HL-60 (cell line): ENCODE data around the gene MUC6.

Source experiments
- DNase-seq, 2 experiments: peaks; one replicate each; pipeline ENCODE4 v3.0.0-alpha.2; 2010 to 2020; ENCODE audit warnings: low read depth in 1 of 2, low spot score in 1 of 2
- H3K27ac ChIP-seq: fragments of 250-450 bp; sonication (Bioruptor Pico); replicated peaks from 2 replicates; pipeline ENCODE4 v1.5.1; 2020; ENCODE audit warnings: mild to moderate bottlenecking, moderate library complexity
- H3K27me3 ChIP-seq: fragments of 250-450 bp; sonication (Bioruptor Pico); 2 replicates; pipeline ENCODE4 v1.5.1; 2021; ENCODE audit warnings: mild to moderate bottlenecking, moderate library complexity; ENCODE audit not compliant: insufficient read depth, poor library complexity, severe bottlenecking
- H3K4me3 ChIP-seq: replicated peaks from 2 replicates; pipeline ENCODE4 v1.5.1; 2011; ENCODE audit warnings: mild to moderate bottlenecking, control low read depth, low read length; ENCODE audit not compliant: insufficient read depth
- GABPA ChIP-seq: IDR thresholded peaks from 2 replicates; pipeline ENCODE4 v1.6.1; 2012; ENCODE audit warnings: low read depth
- POLR2AphosphoS5 ChIP-seq: IDR thresholded peaks from 2 replicates; pipeline ENCODE4 v1.6.1; 2012; ENCODE audit warnings: low read depth
- SPI1 ChIP-seq: IDR thresholded peaks from 2 replicates; pipeline ENCODE4 v1.6.1; 2012; ENCODE audit warnings: low read depth, mild to moderate bottlenecking, borderline replicate concordance
- TF ChIP-seq, protein P1 (sequence below): IDR thresholded peaks from 2 replicates; pipeline ENCODE4 v1.6.1; 2012; ENCODE audit warnings: low read depth; ENCODE audit not compliant: insufficient replicate concordance
- TF ChIP-seq, protein P2 (sequence below): IDR thresholded peaks from one replicate; pipeline ENCODE4 v1.5.1; 2011; ENCODE audit warnings: low read length, control low read depth, inconsistent platforms; ENCODE audit not compliant: insufficient read depth

The MUC6 gene

DNA sequence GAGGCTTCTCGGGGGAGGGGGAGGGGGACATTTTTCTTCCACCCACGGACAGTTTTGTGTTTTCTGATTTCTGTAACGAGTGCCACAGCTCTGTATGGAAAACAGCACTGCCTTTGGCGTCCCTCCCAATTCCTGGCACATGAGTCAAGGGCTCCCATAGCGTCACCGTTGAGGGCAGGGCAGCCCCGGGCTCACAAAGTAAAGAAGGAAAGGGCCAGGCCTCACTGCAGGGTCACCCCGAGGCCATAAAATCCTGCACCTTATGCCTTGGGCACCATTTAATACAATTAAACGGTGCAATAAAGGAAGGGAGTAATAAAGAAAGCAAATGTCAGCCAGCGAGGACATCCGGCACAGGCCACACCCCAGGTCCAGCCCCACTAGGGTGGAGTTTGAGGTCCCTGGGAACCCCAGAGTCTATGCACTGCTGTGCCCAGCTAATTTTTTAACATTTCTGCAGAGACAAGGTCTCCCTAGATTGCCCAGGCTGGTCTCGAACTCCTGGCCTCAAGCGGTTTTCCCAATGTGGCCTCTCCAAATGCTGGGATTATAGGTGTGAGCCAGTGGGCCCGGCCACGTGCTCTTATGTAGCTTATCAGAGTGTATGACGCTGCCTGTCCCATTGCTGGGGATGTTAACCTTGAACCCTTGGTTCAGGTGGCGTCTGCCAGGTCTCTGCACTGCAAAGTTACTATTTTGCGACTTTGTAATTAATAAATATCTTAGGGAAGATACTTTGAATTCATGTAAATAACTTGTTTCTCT is 24.5 kb upstream of the MUC6 start:
- Histone ChIP-seq H3K4me3 (no peak overlapping the region), H3K27ac (no peak overlapping the region), H3K27me3 (peaks cover 2% of the 10 kb centered on the region)
- TF ChIP-seq, protein P1, sequence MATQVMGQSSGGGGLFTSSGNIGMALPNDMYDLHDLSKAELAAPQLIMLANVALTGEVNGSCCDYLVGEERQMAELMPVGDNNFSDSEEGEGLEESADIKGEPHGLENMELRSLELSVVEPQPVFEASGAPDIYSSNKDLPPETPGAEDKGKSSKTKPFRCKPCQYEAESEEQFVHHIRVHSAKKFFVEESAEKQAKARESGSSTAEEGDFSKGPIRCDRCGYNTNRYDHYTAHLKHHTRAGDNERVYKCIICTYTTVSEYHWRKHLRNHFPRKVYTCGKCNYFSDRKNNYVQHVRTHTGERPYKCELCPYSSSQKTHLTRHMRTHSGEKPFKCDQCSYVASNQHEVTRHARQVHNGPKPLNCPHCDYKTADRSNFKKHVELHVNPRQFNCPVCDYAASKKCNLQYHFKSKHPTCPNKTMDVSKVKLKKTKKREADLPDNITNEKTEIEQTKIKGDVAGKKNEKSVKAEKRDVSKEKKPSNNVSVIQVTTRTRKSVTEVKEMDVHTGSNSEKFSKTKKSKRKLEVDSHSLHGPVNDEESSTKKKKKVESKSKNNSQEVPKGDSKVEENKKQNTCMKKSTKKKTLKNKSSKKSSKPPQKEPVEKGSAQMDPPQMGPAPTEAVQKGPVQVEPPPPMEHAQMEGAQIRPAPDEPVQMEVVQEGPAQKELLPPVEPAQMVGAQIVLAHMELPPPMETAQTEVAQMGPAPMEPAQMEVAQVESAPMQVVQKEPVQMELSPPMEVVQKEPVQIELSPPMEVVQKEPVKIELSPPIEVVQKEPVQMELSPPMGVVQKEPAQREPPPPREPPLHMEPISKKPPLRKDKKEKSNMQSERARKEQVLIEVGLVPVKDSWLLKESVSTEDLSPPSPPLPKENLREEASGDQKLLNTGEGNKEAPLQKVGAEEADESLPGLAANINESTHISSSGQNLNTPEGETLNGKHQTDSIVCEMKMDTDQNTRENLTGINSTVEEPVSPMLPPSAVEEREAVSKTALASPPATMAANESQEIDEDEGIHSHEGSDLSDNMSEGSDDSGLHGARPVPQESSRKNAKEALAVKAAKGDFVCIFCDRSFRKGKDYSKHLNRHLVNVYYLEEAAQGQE: no peak
- TF ChIP-seq, protein P2, sequence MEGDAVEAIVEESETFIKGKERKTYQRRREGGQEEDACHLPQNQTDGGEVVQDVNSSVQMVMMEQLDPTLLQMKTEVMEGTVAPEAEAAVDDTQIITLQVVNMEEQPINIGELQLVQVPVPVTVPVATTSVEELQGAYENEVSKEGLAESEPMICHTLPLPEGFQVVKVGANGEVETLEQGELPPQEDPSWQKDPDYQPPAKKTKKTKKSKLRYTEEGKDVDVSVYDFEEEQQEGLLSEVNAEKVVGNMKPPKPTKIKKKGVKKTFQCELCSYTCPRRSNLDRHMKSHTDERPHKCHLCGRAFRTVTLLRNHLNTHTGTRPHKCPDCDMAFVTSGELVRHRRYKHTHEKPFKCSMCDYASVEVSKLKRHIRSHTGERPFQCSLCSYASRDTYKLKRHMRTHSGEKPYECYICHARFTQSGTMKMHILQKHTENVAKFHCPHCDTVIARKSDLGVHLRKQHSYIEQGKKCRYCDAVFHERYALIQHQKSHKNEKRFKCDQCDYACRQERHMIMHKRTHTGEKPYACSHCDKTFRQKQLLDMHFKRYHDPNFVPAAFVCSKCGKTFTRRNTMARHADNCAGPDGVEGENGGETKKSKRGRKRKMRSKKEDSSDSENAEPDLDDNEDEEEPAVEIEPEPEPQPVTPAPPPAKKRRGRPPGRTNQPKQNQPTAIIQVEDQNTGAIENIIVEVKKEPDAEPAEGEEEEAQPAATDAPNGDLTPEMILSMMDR: no peak
- TF ChIP-seq GABPA (no peak), SPI1 (no peak), POLR2AphosphoS5 (no peak)
- DNase-seq: no peak

DNA sequence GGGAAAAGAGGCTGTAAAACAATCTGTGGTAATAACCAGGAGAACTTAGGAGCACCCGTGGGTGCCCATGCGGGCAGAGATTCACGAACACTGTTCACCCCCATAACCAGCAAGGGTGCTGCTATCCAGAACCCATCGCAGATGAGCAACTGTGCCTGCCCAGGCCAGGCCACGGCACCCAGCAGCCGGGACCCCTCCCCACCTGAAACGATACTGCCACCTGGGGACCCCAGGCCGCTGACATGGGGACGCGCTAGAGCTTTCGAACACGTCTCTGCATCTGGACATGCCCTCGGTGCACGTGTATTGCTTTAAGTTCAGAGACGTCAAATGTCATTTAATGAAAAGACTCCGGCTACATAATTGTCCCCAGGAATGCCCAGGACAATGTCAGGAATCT is 23.9 kb upstream of the MUC6 start:
- Histone ChIP-seq H3K4me3 (no peak overlapping the region), H3K27me3 (peaks cover 2% of the 10 kb centered on the region), H3K27ac (no peak overlapping the region)
- TF ChIP-seq, protein P1: no peak
- TF ChIP-seq, protein P2: no peak
- TF ChIP-seq SPI1 (no peak), POLR2AphosphoS5 (no peak), GABPA (no peak)
- DNase-seq: no peak

DNA sequence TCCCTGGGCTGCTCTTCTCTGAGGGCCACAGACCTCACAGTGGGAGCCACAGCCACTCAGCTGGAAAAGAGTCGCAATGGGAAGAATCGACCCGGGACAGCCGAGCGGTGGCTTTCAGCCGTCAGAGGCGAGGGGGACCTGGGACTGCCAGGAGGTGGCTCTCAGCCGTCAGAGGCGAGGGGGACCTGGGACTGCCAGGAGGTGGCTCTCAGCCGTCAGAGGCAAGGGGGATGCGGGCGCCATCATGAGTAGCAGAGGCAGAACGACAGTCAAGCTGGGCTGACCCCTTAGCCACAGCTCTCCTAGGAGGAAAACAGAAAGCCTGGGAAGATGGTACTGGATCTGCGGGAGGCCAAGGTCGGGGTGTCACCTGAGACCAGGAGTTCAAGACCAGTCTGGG is 23.2 kb upstream of the MUC6 start:
- TF ChIP-seq GABPA (no peak), POLR2AphosphoS5 (no peak), SPI1 (no peak)
- TF ChIP-seq, protein P2: no peak
- TF ChIP-seq, protein P1: no peak
- Histone ChIP-seq H3K27me3 (peaks cover 2% of the 10 kb centered on the region), H3K27ac (no peak overlapping the region), H3K4me3 (no peak overlapping the region)
- no peak for DNase-seq
